HepG2 (cell line): ENCODE data around the gene RASL10B. TPM values are rescaled to one million over a fixed set of nuclear protein-coding genes. Genes with fewer than 3 reads are reported as not detected.

ENCODE experiments used
- BCL6 ChIP-seq: IDR thresholded peaks from 2 replicates; pipeline ENCODE4 v1.6.1; 2016; ENCODE audit warnings: missing genetic modification reagents, missing compliant biosample characterization
- CBX2 ChIP-seq, 2 experiments: fragments of 200-600 bp in 1 of 2; sonication (generic); formaldehyde crosslinking in 1 of 2; IDR thresholded peaks; 2 replicates each; pipeline versions ENCODE4 v1.7.0 to v1.8.1; 2018 to 2022; ENCODE audit warnings: low read depth in 2 of 2, low read length in 1 of 2, mild to moderate bottlenecking in 1 of 2, missing genetic modification reagents in 1 of 2
- CCDC6 ChIP-seq: sonication (generic); formaldehyde crosslinking; IDR thresholded peaks from 2 replicates; pipeline ENCODE4 v1.8.1; 2022; ENCODE audit warnings: mild to moderate bottlenecking, missing genetic modification reagents, moderate library complexity
- DR1 ChIP-seq: sonication (generic); formaldehyde crosslinking; IDR thresholded peaks from 2 replicates; pipeline ENCODE4 v1.8.0; 2021; ENCODE audit warnings: mild to moderate bottlenecking, missing genetic modification reagents, inconsistent platforms
- KDM2A ChIP-seq: sonication (generic); formaldehyde crosslinking; IDR thresholded peaks from 2 replicates; pipeline ENCODE4 v1.4.0; 2020; ENCODE audit warnings: low read depth, missing genetic modification reagents, borderline replicate concordance
- MYNN ChIP-seq: sonication (generic); formaldehyde crosslinking; IDR thresholded peaks from 2 replicates; pipeline ENCODE4 v1.4.0; 2020; ENCODE audit warnings: mild to moderate bottlenecking, low read depth, missing genetic modification reagents
- NR2F1 ChIP-seq, 2 experiments: fragments of 450-650 bp in 1 of 2; formaldehyde crosslinking in 1 of 2; IDR thresholded peaks; 2 replicates each; pipeline versions ENCODE4 v1.5.0 to v1.6.1; 2016 to 2020; ENCODE audit warnings: mild to moderate bottlenecking in 1 of 2, missing compliant biosample characterization in 1 of 2, missing genetic modification reagents in 1 of 2, moderate library complexity in 1 of 2
- RBFOX2 ChIP-seq: fragments of 200-400 bp; formaldehyde crosslinking; IDR thresholded peaks from 2 replicates; pipeline ENCODE4 v1.6.1; 2017; ENCODE audit warnings: low read depth, mild to moderate bottlenecking, low read length
- SATB2 ChIP-seq: sonication (generic); formaldehyde crosslinking; IDR thresholded peaks from 2 replicates; pipeline ENCODE4 v1.5.0; 2020; ENCODE audit warnings: missing genetic modification reagents
- SIN3A ChIP-seq: IDR thresholded peaks from 2 replicates; pipeline ENCODE4 v1.6.1; 2011; ENCODE audit warnings: low read depth, mild to moderate bottlenecking, control low read depth, low read length, borderline replicate concordance
- SIN3B ChIP-seq: fragments of 150-350 bp; IDR thresholded peaks from 2 replicates; pipeline ENCODE4 v1.6.1; 2014; ENCODE audit warnings: low read length
- TCF7L2 ChIP-seq: IDR thresholded peaks from 2 replicates; pipeline ENCODE4 v1.6.1; 2011; ENCODE audit warnings: mild to moderate bottlenecking, low read depth, low read length, moderate library complexity
- XRCC5 ChIP-seq: fragments of 200-400 bp; formaldehyde crosslinking; optimal IDR thresholded peaks from 2 replicates; pipeline ENCODE3; 2017; ENCODE audit warnings: mild to moderate bottlenecking, low read length
- ZNF12 ChIP-seq: sonication (generic); formaldehyde crosslinking; IDR thresholded peaks from 2 replicates; pipeline ENCODE4 v1.5.0; 2020; ENCODE audit warnings: missing genetic modification reagents
- ZNF20 ChIP-seq: sonication (generic); formaldehyde crosslinking; IDR thresholded peaks from 2 replicates; pipeline ENCODE4 v1.4.0; 2020; ENCODE audit warnings: mild to moderate bottlenecking, moderate library complexity, missing genetic modification reagents
- ZNF430 ChIP-seq: sonication (generic); formaldehyde crosslinking; IDR thresholded peaks from 2 replicates; pipeline ENCODE4 v1.9.0; 2021; ENCODE audit warnings: mild to moderate bottlenecking, missing genetic modification reagents
- ZNF451 ChIP-seq: sonication (generic); formaldehyde crosslinking; IDR thresholded peaks from 2 replicates; pipeline ENCODE4 v1.5.0; 2020; ENCODE audit warnings: mild to moderate bottlenecking, missing genetic modification reagents
- ZNF737 ChIP-seq: sonication (generic); formaldehyde crosslinking; IDR thresholded peaks from 2 replicates; pipeline ENCODE4 v1.5.0; 2020; ENCODE audit warnings: missing genetic modification reagents, mild to moderate bottlenecking, borderline replicate concordance
- ZNF747 ChIP-seq: sonication (generic); formaldehyde crosslinking; IDR thresholded peaks from 2 replicates; pipeline ENCODE4 v1.8.1; 2023; ENCODE audit warnings: missing genetic modification reagents, mild to moderate bottlenecking, borderline replicate concordance
- ZNF776 ChIP-seq: sonication (generic); formaldehyde crosslinking; IDR thresholded peaks from 2 replicates; pipeline ENCODE4 v1.4.0; 2020; ENCODE audit warnings: mild to moderate bottlenecking, missing genetic modification reagents
- ZNF777 ChIP-seq: sonication (generic); formaldehyde crosslinking; IDR thresholded peaks from 2 replicates; pipeline ENCODE4 v1.4.0; 2020; ENCODE audit warnings: missing genetic modification reagents
- ZNF850 ChIP-seq: sonication (generic); formaldehyde crosslinking; conservative IDR thresholded peaks from 2 replicates; pipeline ENCODE4 v1.9.0; 2021; ENCODE audit warnings: mild to moderate bottlenecking, missing genetic modification reagents
- polyA plus RNA-seq, 8 experiments: library from polyadenylated mRNA; depleted of rRNA in 3 of 8; stranded (reverse) in 7 of 8; unstranded in 1 of 8; fragments of >200 nt; fragmentation: Illumina TruSeq in 4 of 8; extraction: Trizol in 4 of 8; gene quantifications; 2 replicates each; pipeline versions ENCODE4 v1.2.1 to v1.2.3, GENCODE V29; 2011 to 2016; ENCODE audit warnings: low read depth in 4 of 8, missing spikeins in 1 of 8, mixed read lengths in 1 of 8; ENCODE audit not compliant: insufficient read depth in 1 of 8
- total RNA-seq, 5 experiments: library from RNA; depleted of rRNA; stranded (reverse); fragments of >200 nt; fragmentation: Illumina TruSeq; extraction: Trizol; gene quantifications; 2 replicates each; pipeline ENCODE4 v1.2.3, GENCODE V29; 2016; ENCODE audit warnings: low read depth in 1 of 5
- TF ChIP-seq, protein P1 (sequence below): sonication (generic); formaldehyde crosslinking; IDR thresholded peaks from 2 replicates; pipeline ENCODE4 v1.8.0; 2022; ENCODE audit warnings: missing genetic modification reagents, mild to moderate bottlenecking, borderline replicate concordance
- TF ChIP-seq, protein P2 (sequence below): IDR thresholded peaks from 2 replicates; pipeline ENCODE4 v1.6.1; 2012; ENCODE audit warnings: inconsistent platforms
- TF ChIP-seq, protein P3 (sequence below): sonication (generic); formaldehyde crosslinking; IDR thresholded peaks from 2 replicates; pipeline ENCODE4 v1.8.1; 2023; ENCODE audit warnings: mild to moderate bottlenecking, moderate library complexity, missing genetic modification reagents
- TF ChIP-seq, protein P4 (sequence below): sonication (generic); formaldehyde crosslinking; IDR thresholded peaks from 2 replicates; pipeline ENCODE4 v1.4.0; 2020; ENCODE audit warnings: missing genetic modification reagents
- TF ChIP-seq, protein P5 (sequence below): fragments of 450-650 bp; IDR thresholded peaks from 2 replicates; pipeline ENCODE4 v1.6.1; 2016

RASL10B gene
- total and polyA plus RNA-seq, 2 of the 13 experiments (the other 11 are each of a cell fraction or from before 2014, with no cell fraction given): 8.8 to 11.0 TPM

DNA sequence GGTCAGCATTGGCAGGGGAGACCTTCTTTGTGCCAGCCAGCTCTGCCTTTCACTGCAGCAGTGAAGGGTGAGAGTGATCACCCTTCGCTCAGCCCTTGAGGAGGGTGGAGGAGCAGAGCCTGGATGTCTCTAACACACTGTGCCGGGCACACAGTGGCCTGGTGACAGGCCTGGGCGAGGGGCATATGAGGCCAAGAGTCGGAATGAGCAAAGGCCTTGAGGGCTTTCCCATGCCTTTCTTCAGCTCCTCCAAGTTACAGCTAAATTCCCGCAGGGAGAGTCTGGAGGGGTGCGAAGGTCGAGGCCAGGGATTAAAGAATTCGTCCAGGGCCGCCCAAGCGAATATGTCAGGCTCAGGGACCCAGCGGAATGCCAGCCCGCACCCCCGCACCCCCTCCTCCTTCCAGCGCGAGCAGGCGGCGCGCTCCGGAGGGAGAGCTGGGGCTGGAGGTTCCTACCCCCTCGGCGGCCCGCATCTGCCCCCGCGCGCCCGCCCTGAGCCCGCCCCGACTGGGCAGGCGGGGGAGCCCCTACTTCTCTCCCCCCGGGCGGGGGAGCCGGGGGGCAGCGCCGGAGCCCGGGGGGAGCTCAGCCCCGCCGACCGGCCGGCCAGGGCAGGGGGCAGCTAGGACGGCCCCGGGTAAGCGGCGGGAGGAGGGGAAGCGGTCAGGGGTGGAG is at the start of gene RASL10B (continued):
- TF ChIP-seq, protein P1, sequence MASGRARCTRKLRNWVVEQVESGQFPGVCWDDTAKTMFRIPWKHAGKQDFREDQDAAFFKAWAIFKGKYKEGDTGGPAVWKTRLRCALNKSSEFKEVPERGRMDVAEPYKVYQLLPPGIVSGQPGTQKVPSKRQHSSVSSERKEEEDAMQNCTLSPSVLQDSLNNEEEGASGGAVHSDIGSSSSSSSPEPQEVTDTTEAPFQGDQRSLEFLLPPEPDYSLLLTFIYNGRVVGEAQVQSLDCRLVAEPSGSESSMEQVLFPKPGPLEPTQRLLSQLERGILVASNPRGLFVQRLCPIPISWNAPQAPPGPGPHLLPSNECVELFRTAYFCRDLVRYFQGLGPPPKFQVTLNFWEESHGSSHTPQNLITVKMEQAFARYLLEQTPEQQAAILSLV (CRISPR knock-in tag): no peak
- TF ChIP-seq, protein P2, sequence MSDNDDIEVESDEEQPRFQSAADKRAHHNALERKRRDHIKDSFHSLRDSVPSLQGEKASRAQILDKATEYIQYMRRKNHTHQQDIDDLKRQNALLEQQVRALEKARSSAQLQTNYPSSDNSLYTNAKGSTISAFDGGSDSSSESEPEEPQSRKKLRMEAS: peak; percentile 30; the same call in 1 of the 2 replicates
- TF ChIP-seq CBX2 (IDR thresholded peaks at IDR 0.05; ENCODE audit: low read depth, low read length) (no peak), CBX2 (CRISPR knock-in tag; IDR thresholded peaks at IDR 0.05; ENCODE audit: low read depth) (no peak), ZNF737 (CRISPR knock-in tag) (no peak), ZNF747 (CRISPR knock-in tag) (0 out of 2 replicates have a peak, but pooled peaks have one; percentile 31), ZNF451 (CRISPR knock-in tag) (0 out of 2 replicates have a peak, but pooled peaks have one; percentile 20), ZNF430 (no peak), ZNF777 (peak; percentile 17; the same call in 1 of the 2 replicates), XRCC5 (peak; percentile 55), ZNF850 (CRISPR knock-in tag) (no peak), MYNN (no peak), BCL6 (CRISPR knock-in tag) (0 out of 2 replicates have a peak, but pooled peaks have one; percentile 22), DR1 (CRISPR knock-in tag) (no peak), SATB2 (CRISPR knock-in tag) (no peak), SIN3A (no peak), NR2F1 (CRISPR knock-in tag; IDR thresholded peaks at IDR 0.05) (no peak), TCF7L2 (no peak), CCDC6 (CRISPR knock-in tag) (0 out of 2 replicates have a peak, but pooled peaks have one; percentile 38), SIN3B (no peak), ZNF12 (CRISPR knock-in tag) (no peak), RBFOX2 (0 out of 2 replicates have a peak, but pooled peaks have one; percentile 53), ZNF20 (CRISPR knock-in tag) (no peak), ZNF776 (CRISPR knock-in tag) (no peak), KDM2A (peak; percentile 69; the same call in 1 of the 2 replicates)
- TF ChIP-seq, protein P3, sequence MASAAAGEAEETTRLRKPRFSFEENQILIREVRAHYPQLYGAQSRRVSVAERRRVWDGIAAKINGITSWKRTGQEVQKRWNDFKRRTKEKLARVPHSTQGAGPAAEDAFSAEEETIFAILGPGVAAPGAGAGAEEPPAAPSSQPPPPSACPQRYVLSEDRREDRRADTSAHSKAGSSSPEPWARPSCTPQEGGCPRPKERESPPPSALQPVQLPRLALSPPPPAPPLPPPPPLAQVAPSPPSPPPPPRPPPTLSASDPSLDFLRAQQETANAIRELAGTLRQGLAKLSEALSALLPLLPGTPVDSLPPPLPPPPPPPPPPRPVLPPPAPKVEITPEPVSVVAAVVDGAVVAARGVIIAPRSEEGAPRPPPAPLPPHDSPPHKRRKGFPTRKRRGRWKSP: no peak
- TF ChIP-seq, protein P4, sequence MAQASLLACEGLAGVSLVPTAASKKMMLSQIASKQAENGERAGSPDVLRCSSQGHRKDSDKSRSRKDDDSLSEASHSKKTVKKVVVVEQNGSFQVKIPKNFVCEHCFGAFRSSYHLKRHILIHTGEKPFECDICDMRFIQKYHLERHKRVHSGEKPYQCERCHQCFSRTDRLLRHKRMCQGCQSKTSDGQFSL (CRISPR knock-in tag): peak; percentile 60; the same call in 1 of the 2 replicates
- TF ChIP-seq, protein P5, sequence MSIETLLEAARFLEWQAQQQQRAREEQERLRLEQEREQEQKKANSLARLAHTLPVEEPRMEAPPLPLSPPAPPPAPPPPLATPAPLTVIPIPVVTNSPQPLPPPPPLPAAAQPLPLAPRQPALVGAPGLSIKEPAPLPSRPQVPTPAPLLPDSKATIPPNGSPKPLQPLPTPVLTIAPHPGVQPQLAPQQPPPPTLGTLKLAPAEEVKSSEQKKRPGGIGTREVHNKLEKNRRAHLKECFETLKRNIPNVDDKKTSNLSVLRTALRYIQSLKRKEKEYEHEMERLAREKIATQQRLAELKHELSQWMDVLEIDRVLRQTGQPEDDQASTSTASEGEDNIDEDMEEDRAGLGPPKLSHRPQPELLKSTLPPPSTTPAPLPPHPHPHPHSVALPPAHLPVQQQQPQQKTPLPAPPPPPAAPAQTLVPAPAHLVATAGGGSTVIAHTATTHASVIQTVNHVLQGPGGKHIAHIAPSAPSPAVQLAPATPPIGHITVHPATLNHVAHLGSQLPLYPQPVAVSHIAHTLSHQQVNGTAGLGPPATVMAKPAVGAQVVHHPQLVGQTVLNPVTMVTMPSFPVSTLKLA: no peak
